ENCODE results near the gene SH3RF3.

Gene SH3RF3

DNA sequence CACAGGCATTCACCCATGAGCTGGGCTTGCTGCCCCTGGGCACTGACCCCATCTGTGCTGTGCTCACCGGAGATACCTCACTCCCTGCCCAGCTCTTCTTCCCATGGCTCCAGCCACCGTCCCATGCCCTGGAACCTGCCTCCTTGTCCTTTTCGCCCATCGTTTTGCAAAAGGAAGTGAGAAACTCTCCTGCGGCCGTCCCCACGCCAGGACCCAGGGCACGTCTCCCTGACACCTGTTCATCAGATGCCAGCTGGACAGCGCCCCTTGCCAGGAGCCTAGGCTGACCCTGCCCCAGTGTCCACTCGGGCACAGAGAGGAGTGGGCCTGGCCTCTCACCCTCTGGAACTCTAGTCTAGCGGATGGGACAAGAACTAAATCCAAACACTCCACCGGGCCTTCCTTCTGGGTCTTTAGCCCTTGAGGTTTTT lies 246.1 kb downstream of the SH3RF3 start:
- DNase-seq (ENCODE audit: low read depth in 2 of 2) = no peak

DNA sequence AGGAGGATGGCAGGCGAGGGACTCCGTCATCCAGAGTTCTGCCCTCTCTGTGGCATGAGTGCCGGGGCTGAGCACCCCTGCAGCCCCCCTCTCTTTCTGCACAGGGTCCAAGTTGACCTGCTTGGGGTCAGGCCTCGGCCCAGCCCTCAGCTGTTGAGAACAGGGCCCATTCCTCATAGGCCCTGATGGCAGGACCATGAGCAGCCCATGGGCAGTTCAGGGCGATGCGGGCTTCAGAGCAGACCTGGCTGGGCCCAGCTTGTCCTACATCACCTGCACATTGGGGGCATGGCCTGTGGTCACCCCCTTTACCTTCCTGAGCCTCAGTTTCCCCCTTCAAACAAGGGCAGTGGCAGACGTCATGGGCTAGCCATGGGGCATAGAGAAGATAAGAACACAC lies 246.7 kb downstream of the SH3RF3 start:
- DNase-seq (ENCODE audit: low read depth in 2 of 2) = no peak

DNA sequence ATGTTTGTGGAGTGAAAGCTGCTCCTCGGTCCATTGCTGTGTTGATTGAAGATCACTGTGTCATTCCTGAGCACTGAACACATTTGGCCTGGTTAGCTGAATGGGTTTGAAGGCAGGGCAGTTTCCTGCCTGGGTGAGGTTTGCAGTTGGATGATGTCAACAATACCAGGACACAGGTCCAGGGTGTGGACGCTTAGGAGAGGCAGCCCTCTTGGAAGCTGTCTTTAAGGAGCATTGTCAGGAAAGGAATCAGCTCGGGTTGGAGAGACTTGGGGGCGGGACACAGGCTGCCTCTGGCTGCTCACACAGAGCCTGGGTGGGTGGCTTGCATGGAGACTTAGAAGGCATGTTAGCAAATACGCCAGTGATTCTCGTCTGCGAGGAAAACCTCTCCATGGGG lies 247.1 kb downstream of the SH3RF3 start:
- DNase-seq (ENCODE audit: low read depth in 2 of 2) = no peak

DNA sequence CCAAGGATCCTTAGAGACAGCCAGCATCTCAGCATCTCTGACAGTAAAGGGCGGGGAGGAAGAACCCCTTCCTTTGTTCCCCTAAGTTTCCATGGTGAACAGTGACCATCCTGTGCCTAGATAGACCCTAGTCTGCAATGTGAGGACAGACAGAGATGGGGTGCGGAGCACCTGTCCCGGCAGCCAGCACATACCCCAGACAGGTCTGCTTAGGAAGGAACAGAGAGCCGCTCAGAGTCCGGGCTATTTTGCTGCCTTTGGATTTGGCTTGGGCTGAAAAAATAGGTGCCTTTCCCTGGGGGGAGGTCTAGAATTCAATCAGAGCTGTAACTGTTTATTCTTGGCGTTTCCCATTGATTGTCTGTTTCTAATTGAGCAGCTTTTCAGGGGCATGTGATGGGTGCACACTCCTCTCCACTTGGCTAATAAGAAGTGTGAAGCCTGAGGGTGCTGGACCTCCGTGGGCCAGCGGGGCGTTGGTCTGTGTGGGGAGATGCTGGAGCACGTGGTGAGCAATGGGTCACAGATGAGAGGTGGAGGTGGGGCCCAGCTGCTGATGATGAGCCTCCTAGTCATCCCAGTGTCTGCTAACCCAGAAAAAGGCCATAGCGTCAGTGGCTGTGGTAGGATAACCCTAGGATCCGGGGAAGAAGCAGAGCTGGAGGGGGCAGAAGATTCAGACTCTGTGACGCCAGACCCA lies 247.9 kb downstream of the SH3RF3 start:
- DNase-seq (ENCODE audit: low read depth in 2 of 2) = no peak

DNA sequence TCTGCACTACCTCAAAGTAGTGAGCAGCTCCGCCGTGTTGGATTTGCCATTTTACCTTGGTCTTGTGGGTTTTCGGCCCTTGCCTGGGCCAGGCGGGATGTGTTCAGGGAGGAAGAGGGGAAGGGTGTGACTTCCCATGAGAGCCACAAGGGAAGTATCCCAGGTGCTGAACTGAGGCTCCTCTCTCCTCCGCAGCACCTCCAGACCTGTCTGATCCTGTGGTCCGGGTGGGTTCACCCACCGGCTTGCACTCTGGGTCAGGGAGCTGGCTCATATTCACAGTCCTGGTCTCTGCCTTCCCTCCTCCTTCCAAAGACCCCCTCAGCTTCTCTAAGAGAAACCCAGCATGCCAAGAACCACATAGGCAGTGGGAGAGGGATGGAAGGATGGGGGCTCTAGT lies 249.0 kb downstream of the SH3RF3 start:
- no peak for DNase-seq (ENCODE audit: low read depth in 2 of 2)

DNA sequence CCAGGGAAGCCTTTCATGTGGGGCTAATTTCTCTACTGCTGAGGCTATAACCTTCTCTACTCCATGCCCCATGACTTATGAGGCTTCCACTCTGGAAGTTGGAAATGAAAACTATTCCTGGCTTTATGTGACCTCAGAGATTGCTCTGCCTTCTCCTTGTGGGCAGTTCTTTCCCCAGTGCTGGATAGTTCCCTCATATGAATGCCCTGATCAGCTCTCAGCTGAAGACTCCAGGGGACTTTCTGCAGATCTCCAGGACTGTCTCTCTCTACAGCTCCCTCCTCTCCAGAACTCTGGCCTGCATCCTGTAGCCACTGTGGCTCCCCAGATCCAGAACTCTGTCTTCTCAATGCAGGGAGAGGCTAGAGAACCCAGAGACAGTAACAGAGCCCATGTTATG lies 249.7 kb downstream of the SH3RF3 start:
- DNase-seq (ENCODE audit: low read depth in 2 of 2) = no peak

DNA sequence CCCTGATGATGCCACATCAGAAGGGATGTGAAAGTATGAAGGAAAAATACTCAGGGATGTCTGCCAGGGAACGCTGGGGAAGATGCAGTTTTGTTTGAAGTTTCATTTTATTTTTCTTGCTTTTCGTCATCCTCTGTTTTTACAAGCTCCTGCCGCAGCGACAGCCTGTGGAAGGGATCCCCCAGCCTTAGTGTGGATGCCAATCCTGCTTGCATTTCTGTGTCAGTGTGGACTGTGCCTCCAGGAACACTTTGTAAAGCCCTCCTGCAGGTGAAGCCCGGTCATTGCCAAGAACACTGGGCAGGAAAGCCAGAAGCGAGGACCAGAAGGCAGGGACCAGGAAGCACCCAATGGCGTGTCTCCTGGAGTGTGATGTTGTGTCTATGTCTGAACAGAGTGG lies 250.5 kb downstream of the SH3RF3 start:
- DNase-seq (ENCODE audit: low read depth in 2 of 2) = no peak

DNA sequence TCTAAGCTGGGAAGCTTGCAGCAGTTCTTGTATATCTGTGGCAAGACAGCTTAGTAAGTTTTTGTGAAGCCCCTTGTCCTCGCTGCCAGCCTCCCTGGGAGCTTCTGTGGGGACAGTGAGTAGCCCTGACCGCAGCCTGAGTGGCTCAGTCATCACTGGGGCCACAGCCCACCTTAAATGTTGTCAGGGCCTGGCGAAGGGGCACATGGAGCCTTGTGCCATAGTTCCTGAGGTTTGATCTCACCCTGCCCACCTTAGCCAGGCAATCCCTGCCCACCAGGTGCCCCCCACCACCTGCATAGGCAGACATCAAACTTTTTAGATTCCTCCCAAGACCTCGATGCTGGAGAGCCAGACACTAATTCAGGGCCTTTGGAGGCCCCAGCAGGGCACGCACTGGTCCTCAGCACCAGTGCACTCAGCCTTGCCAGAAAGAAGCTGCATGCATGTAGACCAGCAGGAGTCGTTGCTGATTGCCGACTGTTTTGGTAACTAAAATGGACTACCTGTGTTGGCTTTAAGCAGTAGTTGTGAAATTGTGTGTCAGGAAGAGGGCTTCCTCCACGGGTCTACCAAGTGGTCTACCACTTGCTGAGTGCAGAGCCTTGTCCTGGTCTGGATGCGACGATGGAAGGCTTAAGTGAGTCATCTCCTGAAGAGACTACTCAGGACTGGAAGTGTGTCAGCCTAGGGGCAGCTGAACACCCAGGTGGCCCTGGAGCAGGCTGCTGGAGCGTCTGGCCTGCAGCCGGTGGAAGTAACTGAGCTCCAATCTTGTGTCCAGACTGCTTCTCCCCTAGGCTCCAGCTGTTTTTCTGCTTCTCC lies 251.7 kb downstream of the SH3RF3 start:
- no peak for DNase-seq (ENCODE audit: low read depth in 2 of 2)

DNA sequence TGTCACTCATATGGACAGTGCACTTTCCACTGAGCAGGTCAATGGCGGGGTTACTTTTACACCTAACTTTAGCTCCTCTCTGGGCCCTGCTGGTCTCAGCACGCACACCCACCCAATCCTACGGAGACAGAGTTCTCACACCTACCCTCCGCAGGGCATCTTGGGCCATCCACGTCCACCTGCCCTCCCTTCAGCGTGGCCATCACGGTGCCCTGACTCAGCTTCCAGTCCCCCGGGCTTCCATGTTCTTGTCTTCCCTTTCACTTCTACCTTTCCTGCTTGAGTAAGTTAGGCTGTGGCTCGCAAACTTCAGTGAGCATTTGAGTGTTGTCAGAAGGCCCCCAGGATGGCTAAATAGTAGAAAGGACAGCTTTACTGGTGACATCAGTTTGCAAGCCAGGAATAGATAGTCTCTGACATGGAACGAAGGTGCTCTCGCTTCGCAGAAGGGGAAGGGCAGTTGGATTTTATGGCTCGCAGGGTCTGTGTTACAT lies 252.4 kb downstream of the SH3RF3 start:
- DNase-seq (ENCODE audit: low read depth in 2 of 2) = no peak

DNA sequence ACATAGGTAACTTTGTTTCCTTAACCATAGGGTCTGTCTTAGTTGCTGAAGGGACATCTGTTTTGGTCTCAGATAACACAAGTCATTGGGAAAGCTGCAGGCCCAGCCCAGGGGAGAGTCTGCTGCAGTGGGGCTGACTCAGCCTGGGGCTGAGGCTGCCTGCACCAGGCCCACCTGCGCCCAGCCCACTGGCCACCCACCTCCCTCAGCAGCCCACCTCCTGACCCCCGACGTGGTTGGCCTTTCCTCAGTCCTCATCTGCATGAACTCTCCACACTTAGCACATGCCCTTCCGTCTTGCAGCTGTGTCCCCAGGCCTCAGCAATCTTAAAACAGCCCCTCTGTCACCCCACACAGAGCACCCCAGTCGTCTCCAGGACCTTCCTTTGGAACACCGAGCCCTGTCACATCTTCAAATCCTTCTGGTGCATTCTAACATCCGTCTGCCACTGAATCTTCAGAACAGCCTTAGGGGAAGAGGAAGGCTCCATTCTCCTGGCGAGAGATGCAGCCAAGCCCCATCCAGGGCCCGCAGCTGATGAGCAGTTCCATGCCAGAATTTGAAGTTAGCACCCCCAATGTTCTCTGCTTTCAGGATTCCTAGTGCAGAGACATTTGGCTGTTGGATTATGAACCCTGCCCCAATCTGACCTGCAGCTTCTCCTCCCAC lies 253.4 kb downstream of the SH3RF3 start:
- DNase-seq (ENCODE audit: low read depth in 2 of 2) = no peak

DNA sequence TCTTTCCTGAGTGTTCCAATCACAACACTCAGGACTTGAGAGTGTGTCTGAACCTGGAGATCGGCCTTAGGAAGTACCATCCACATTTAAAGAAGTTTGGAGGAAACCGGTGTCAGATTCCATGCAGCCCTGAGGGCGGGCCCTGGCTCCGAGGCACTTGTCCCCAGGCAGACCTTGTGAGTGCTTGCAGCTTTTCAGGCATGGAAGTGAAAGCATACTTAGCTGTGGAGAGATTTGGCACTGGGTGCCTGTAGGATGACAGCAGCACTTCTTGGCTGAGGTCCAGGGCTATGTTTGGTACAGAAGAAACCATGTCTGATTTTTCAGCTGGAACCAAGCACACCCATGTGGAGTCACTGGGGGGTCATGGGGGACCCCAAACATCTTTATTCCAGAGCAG lies 253.9 kb downstream of the SH3RF3 start:
- peak; percentile 13 to 20 for DNase-seq (ENCODE audit: low read depth in 2 of 2)

DNA sequence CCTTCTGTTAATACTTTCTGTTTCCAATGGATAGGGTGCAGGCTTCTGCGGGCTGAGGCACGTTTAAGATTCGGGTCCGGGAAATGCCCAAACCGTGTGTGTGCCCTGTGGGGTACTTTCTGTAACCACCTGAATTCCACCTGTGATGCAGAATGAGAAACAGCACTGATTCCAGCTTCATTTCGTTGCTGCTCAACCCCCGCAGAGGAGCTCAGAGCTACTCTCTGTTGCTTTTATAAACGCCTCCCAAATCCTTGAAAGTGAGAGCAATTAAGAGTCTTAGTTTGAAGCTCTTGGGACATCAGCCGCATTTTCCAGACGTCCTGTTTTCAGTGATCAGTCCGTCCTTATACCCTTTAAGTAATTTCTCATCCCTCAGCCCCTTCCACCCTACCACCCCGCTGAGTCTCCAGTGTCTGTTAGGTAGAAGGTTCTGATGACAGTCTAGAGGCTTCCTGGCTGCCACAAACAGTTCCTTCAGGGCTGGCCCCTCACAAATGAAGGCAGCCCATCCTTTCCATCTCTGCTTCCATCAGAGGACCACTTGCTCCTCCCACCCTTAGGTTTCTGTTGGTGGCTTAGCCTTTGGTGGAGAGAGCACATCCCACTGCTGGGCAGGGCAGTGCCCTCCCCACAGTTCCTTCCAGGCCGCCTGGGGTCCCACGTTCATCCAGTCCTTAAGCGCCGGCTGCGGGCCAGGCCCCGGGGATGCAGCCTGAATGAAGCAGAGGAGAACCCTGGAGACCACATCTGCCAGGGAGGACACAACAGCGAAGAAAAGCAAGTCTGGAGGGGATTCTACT lies 254.7 kb downstream of the SH3RF3 start:
- DNase-seq (ENCODE audit: low read depth in 2 of 2) = no peak

DNA sequence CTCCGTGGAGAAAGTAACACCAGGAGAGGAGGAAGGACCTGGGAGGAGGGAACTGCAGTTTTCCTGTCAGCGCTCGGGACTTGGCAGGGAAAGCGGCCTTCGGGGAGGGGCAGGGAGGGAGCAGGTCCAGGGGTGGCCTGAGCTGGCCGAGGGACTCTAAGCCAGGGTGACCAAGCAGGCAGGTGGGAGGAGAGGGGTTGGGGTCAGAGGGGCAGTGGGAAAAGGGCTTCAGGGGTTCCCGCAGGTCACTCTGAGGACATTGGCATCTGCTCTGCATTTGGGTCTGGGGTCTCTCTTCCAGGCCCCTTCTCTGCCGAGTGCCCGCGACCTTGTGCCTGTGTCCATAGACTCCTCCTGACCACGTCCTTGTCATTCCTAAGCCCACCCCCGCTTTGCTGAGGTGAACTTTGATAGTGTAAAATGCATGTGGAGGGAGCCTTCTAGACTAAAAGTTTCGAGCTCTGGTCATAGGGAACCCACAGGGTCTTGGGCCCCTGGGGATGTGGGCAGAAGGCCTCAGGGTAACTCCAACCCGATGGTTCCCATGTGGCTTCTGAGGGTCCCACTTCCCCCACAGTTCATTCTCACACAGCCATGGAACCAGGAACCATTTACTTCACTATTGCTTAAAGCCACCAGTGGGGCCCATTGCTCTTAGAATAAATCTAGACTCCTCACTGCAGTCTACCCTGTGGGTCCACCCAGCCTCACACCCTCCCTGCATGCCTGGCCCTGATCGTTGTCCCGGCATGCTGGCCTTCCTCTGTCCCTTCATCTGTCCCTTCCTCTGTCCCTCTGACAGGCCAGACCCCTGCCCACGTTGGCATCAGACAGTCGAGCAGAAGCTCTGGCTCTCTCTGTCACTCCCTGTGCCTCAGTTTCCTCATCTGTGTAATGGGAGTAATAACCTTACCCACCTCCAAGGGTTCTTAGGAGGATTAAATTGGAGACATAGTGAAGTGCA lies 255.6 kb downstream of the SH3RF3 start:
- no peak for DNase-seq (ENCODE audit: low read depth in 2 of 2)

DNA sequence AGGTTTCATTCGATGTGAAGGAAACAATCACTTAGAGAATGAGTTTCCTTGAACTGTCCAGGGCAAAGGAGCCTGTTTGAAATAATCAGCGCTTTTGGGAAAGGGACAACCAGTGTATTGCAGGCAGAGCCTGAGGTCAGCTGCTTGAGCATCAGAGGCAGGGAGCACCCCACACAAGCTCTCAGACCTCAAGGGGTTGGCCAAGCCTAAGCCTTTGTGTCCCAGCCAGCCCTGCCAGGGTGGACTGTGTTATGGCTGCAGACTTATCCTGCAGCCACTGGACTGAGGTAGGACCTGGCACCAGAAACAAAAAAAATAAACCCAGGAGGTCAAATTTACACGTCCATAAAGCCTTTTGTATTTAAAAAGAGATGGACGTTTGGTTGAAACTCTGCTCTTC lies 256.5 kb downstream of the SH3RF3 start:
- DNase-seq (ENCODE audit: low read depth in 2 of 2) = no peak

DNA sequence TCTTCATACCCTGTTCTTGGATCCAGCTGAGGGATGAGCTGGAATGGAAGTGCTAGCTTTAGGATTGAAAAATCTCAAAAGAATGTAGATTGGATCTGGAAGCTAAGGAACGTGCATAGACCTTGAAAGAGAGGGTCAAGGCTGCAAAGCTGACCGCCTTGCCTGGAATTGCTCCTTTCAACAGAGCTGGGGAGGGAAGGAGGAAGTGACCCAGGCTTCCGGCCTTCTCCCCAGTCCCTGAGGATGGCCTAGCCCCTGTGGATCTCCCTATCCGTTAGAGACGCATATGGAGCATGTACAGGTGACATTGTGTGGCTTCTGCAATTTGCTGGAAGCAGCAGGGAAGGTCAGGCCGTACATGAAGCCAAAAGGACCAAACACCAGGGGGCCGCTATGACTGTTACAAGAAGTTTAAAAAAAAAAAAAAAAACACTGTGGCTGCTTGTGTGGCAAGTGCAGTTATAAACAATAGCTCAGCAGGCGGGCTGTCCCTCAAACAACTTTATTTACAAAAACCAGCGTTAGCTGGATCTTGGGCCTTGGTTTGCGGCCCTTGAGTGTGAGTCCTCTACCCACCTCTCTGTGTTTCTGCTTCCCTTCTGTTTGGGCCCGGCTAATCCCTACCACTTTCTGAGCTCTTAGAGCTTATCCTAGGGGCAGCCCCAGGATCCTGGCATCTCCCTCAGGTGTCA lies 257.1 kb downstream of the SH3RF3 start:
- no peak for DNase-seq (ENCODE audit: low read depth in 2 of 2)

DNA sequence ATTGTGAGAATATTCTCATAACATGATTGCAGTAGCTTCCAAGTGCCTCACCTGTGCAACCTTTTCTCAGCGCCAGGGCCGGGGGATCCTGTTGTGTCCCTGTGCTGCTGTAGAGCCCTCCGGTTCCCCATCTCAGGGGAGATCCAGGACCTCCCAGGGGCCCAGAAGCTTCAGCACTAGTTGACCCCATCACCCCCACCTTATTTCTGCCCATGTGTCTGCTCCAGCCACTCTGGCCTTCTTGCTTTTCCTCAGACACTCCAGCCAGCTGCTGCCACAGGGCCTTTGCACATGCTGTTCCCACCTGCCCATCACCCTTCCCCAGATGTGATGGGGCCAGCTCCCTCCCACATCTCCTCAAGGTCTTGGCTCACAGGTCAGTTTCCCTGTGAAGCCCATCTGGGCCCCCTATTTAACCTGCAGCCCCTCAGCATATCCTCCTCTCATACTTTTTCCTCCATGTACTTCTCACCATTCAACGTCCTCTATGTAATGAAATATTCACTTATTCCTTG lies 258.3 kb downstream of the SH3RF3 start:
- no peak for DNase-seq (ENCODE audit: low read depth in 2 of 2)

DNA sequence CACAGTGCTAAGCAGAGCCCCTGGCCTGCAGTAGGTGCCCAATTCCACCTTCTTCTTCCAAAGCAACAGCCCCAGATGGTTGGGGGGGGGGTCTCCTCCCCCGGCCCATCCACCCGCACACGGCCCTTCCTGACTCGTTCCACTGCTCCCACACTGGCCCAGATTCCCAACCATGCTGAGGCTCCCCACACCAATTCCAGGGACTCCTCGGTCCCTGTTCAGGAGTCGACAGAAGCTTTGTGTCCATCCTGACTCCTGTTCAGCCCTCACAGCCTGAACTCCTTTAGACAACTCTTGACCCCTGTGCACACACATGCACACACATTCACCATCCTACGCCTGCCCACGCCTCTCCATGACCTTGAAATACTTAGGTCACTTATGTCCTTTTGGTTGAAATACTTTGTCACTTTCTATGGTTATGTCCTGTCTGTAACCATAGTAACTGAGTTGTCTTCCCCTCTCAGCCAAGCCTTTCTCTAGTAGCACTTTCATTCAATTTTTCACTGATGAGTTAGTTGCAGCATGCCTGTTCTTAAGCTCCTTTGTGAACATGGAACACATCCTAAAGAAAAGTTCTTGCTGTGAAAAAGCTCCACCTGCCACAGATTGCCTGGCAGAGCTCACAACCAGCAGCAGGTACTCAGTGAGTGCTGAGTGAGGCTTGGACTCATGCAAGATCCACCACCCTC lies 258.9 kb downstream of the SH3RF3 start:
- DNase-seq (ENCODE audit: low read depth in 2 of 2) = no peak

DNA sequence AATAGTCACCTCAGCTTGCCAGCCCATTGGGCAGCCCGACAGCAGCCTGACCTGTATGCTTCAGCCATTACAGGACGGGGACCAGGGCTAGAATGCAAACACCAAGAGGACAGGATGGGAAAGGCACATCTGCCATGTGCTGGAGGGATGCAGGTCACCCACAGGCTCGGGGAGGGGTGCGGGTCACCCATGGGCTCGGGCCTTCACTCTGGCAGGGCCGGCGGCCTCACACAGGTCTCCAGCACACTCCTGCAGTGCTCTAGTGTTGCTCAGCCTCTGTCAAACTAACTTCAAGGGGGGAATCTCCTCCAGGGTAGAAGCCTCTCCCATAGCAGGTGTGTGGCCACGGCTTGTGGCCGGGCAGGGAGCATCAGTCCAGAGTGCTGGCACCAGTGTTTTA lies 262.2 kb downstream of the SH3RF3 start:
- no peak for DNase-seq (ENCODE audit: low read depth in 2 of 2)

DNA sequence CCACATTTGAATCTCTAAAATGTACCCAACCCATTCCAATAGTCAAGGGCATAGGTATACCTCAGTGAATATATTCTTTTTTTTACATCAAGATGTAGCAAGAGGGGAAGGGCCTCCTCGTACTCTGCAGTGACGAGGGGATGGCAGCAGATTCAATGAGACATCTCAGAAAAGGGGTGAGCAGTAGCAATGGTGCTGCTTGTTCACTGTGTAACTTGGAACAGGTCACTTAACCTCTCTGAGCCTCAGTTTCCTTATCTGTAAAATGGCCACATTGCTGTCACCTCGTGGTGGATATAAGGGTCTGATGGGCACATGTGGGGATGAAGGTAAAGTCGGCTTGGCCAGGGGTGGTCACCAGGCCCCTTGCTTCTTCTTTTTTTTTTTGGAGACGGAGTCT lies 263.1 kb downstream of the SH3RF3 start:
- no peak for DNase-seq (ENCODE audit: low read depth in 2 of 2)

Measured in fibroblast of skin of left biceps (primary cell).